ENCODE data around the gene AGAP1. TPM values are rescaled to one million over a fixed set of nuclear protein-coding genes. Genes with fewer than 3 reads are reported as not detected.
A peak's percentile ranks its signal among the peaks of the same experiment; 100 is the strongest.

AGAP1 gene
- total RNA-seq, 1 donor from 2014 or later = 39.4 TPM

DNA sequence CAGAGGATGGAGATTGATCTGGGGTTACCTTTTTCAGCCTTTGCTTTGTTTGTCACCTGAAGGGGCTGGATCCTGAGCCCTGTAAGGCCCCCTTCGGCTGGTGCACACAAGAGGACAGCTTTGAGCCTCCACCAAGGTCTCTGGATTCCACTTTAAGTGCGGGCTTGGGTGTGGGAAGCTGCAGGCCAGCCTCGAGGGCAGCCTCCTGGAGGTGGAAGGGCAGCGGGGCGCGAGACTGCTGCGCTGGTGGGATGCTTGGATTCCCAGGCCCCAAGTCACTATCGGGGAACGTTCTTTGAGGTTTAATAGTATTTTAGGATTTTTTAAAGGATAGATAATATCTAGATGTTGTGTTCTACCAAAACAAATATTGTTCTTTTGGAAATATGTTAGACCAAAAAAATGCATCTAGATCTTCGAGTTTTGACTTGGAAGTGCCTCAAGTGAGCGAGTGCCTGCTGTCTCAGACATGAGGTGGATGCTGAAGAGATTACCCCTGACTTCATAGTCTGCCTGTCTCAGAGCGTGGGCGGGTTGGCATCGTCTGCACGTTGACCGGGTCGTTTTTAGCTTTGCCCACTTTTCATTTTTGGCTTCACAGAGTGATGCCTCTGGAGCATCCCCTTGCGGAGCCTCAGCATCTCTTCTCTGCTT is 113.8 kb downstream of the AGAP1 start:
- Mint-ChIP-seq H3K4me3 (ENCODE audit: unreplicated experiment) (no peak overlapping the region), H3K27ac (ENCODE audit: unreplicated experiment) (no peak overlapping the region), H3K4me1 (ENCODE audit: low read depth, unreplicated experiment) (peaks cover 17% of the 10 kb centered on the region), H3K27me3 (ENCODE audit: low read depth, unreplicated experiment) (no peaks in the 10 kb centered on the region), H3K36me3 (ENCODE audit: low read depth, unreplicated experiment) (peaks cover 11% of the 10 kb centered on the region), H3K9me3 (ENCODE audit: unreplicated experiment) (peaks cover 2% of the 10 kb centered on the region)
- H3K9me3 ChIP-seq (ENCODE audit: insufficient read depth, low read depth, low read length) = no peaks in the 10 kb centered on the region
- peaks cover 3% of the 10 kb centered on the region for H3K27me3 ChIP-seq (ENCODE audit: insufficient read depth, low read length)
- H3K36me3 ChIP-seq (ENCODE audit: insufficient read depth, low read length) = no peaks in the 10 kb centered on the region
- FAIRE-seq (no peak), DNase-seq (ENCODE audit: low read depth) (peak; percentile 42)
- no peak overlapping the region for H2AFZ ChIP-seq (ENCODE audit: low read depth, low read length)
- no peak overlapping the region for H3K4me3 ChIP-seq (ENCODE audit: insufficient read depth, low read depth, low read length)
- H3K27ac ChIP-seq (ENCODE audit: low read depth, low read length) = no peak overlapping the region
- H3K79me2 ChIP-seq (ENCODE audit: insufficient read depth, low read length) = peaks cover 19% of the 10 kb centered on the region
- H3K4me1 ChIP-seq (ENCODE audit: insufficient read depth, low read length) = peaks cover 22% of the 10 kb centered on the region
- H3K9ac ChIP-seq (ENCODE audit: low read length) = no peak overlapping the region
- TF ChIP-seq EZH2 (IDR thresholded peaks at IDR 0.05; ENCODE audit: insufficient read depth, low read length) = no peak
- TF ChIP-seq, protein P1, sequence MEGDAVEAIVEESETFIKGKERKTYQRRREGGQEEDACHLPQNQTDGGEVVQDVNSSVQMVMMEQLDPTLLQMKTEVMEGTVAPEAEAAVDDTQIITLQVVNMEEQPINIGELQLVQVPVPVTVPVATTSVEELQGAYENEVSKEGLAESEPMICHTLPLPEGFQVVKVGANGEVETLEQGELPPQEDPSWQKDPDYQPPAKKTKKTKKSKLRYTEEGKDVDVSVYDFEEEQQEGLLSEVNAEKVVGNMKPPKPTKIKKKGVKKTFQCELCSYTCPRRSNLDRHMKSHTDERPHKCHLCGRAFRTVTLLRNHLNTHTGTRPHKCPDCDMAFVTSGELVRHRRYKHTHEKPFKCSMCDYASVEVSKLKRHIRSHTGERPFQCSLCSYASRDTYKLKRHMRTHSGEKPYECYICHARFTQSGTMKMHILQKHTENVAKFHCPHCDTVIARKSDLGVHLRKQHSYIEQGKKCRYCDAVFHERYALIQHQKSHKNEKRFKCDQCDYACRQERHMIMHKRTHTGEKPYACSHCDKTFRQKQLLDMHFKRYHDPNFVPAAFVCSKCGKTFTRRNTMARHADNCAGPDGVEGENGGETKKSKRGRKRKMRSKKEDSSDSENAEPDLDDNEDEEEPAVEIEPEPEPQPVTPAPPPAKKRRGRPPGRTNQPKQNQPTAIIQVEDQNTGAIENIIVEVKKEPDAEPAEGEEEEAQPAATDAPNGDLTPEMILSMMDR (IDR thresholded peaks at IDR 0.05; ENCODE audit: insufficient read depth, low read depth, low read length) = no peak
- H4K20me1 ChIP-seq (ENCODE audit: insufficient read depth, low read length) = peaks cover 82% of the 10 kb centered on the region
- H3K4me2 ChIP-seq (ENCODE audit: low read length) = no peak overlapping the region

GRCh38 chr2:235608200-235608887 is 114.5 kb downstream of the AGAP1 start:
- Mint-ChIP-seq H3K4me1 (ENCODE audit: low read depth, unreplicated experiment) (peaks cover 17% of the 10 kb centered on the region), H3K27me3 (ENCODE audit: low read depth, unreplicated experiment) (no peaks in the 10 kb centered on the region), H3K36me3 (ENCODE audit: low read depth, unreplicated experiment) (peaks cover 11% of the 10 kb centered on the region), H3K9me3 (ENCODE audit: unreplicated experiment) (no peaks in the 10 kb centered on the region), H3K4me3 (ENCODE audit: unreplicated experiment) (no peak overlapping the region), H3K27ac (ENCODE audit: unreplicated experiment) (no peak overlapping the region)
- Histone ChIP-seq H3K36me3 (ENCODE audit: insufficient read depth, low read length) (no peaks in the 10 kb centered on the region), H4K20me1 (ENCODE audit: insufficient read depth, low read length) (peaks cover 80% of the 10 kb centered on the region), H2AFZ (ENCODE audit: low read depth, low read length) (no peak overlapping the region), H3K9me3 (ENCODE audit: insufficient read depth, low read depth, low read length) (no peaks in the 10 kb centered on the region), H3K79me2 (ENCODE audit: insufficient read depth, low read length) (peaks cover 21% of the 10 kb centered on the region), H3K4me1 (ENCODE audit: insufficient read depth, low read length) (peaks cover 22% of the 10 kb centered on the region), H3K4me3 (ENCODE audit: insufficient read depth, low read depth, low read length) (no peak overlapping the region), H3K9ac (ENCODE audit: low read length) (no peak overlapping the region), H3K27me3 (ENCODE audit: insufficient read depth, low read length) (peaks cover 3% of the 10 kb centered on the region), H3K4me2 (ENCODE audit: low read length) (no peak overlapping the region), H3K27ac (ENCODE audit: low read depth, low read length) (no peak overlapping the region)
- DNase-seq (ENCODE audit: low read depth) = no peak
- TF ChIP-seq, protein P1 (IDR thresholded peaks at IDR 0.05; ENCODE audit: insufficient read depth, low read depth, low read length) = no peak
- no peak for TF ChIP-seq EZH2 (IDR thresholded peaks at IDR 0.05; ENCODE audit: insufficient read depth, low read length)
- FAIRE-seq = no peak

GRCh38 chr2:235609321-235609720 is 115.5 kb downstream of the AGAP1 start:
- Mint-ChIP-seq H3K9me3 (ENCODE audit: unreplicated experiment) (no peaks in the 10 kb centered on the region), H3K4me3 (ENCODE audit: unreplicated experiment) (no peak overlapping the region), H3K27ac (ENCODE audit: unreplicated experiment) (no peak overlapping the region), H3K27me3 (ENCODE audit: low read depth, unreplicated experiment) (no peaks in the 10 kb centered on the region), H3K4me1 (ENCODE audit: low read depth, unreplicated experiment) (peaks cover 24% of the 10 kb centered on the region), H3K36me3 (ENCODE audit: low read depth, unreplicated experiment) (peaks cover 11% of the 10 kb centered on the region)
- Histone ChIP-seq H3K4me3 (ENCODE audit: insufficient read depth, low read depth, low read length) (no peak overlapping the region), H3K79me2 (ENCODE audit: insufficient read depth, low read length) (peaks cover 27% of the 10 kb centered on the region), H3K4me2 (ENCODE audit: low read length) (no peak overlapping the region), H3K9ac (ENCODE audit: low read length) (no peak overlapping the region), H3K27ac (ENCODE audit: low read depth, low read length) (no peak overlapping the region), H3K27me3 (ENCODE audit: insufficient read depth, low read length) (peaks cover 3% of the 10 kb centered on the region), H3K36me3 (ENCODE audit: insufficient read depth, low read length) (no peaks in the 10 kb centered on the region), H4K20me1 (ENCODE audit: insufficient read depth, low read length) (peaks cover 81% of the 10 kb centered on the region), H3K4me1 (ENCODE audit: insufficient read depth, low read length) (peaks cover 26% of the 10 kb centered on the region), H2AFZ (ENCODE audit: low read depth, low read length) (no peak overlapping the region), H3K9me3 (ENCODE audit: insufficient read depth, low read depth, low read length) (no peaks in the 10 kb centered on the region)
- TF ChIP-seq, protein P1 (IDR thresholded peaks at IDR 0.05; ENCODE audit: insufficient read depth, low read depth, low read length) = no peak
- no peak for TF ChIP-seq EZH2 (IDR thresholded peaks at IDR 0.05; ENCODE audit: insufficient read depth, low read length)
- no peak for DNase-seq (ENCODE audit: low read depth)
- FAIRE-seq = no peak
